Amniotic epithelial cell (primary cell): ENCODE results near the gene PRR14L.

Experiments
- DNase-seq: peaks from one replicate; pipeline ENCODE4 v3.0.0-alpha.2; 2010; ENCODE audit warnings: low read depth

The PRR14L gene

DNA sequence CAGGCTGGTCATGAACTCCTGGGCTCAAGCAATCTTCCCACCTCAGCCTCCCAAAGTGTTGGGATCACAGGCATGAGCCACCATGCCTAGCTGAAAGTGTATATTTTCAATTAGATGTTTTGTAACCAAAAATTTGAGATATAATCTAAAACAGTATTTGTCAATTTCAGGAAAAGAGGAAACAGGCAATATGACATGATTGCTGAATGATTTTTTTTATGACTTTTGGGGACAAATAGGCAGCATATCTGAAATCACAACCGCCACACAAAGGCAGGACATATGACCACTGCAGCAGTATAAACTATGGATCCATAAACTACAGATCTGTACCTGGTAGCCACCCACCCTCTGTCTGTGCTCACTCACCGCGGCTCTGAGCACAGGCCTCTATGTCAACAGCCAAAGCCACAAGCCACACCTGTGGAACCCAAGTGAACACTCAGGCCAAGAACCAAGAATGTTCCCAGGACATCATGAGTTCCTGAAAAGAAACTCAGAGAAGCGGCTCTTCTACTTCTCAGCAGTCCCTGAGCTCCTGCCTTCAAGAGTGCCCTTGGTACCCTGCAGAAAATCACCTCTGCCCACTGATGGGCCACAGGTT lies 110.4 kb downstream of the PRR14L start:
- DNase-seq: no peak

DNA sequence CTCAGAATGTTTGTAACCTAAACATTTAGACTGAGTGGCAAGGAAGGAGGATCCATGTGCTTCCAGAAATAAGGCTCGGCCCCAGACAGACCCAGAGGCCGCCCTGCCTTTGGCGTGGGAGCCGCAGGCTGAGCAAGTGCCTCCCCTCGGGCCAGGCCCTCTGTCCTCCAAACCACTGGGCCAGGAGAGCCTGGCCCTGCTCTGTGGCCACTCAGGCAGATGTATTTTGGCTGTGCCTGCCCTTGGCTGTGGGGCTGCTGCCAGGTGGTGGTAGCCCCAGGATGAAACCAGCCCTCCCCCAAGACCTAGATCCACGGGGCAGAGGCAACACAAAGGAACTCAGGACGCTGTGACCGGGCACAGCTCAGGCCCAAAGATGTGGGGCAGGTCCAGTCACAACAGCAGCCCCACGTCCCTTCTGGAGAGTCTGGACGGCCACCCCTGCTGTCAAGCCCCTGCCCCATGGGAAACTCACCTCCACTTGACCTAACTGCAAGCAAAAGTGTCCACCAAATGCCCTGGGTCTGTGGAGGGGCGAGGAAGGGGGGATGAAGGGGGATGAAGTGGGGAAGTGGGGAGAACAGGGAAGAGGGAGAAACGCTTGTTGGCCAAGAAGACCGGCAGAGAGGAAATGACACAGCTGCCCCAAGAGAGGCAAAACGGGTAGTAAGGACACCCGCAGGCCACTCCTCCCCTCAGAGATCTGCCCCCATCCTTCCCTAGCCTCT lies 111.9 kb downstream of the PRR14L start:
- no peak for DNase-seq

DNA sequence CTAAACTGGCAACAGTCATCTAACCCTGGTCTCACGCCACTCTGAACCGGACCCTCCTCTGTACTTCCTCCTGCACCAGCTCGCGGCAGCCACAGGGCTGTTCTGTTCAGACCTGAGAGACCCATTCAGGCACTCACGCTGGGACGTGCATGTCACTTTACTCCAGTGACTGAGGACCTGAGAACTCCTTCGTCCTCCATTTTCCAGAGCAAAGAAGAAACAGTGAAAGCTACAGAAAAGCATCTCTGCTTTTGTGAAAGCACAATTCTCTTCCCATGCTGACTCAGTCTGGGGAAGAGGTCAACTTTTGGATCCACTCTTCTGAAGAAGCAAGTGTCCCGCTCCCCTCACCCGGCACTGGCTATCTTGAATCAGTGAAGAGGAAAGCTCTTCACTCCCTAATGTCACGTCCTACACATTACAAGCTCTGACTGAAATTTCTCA lies 112.5 kb downstream of the PRR14L start:
- no peak for DNase-seq

DNA sequence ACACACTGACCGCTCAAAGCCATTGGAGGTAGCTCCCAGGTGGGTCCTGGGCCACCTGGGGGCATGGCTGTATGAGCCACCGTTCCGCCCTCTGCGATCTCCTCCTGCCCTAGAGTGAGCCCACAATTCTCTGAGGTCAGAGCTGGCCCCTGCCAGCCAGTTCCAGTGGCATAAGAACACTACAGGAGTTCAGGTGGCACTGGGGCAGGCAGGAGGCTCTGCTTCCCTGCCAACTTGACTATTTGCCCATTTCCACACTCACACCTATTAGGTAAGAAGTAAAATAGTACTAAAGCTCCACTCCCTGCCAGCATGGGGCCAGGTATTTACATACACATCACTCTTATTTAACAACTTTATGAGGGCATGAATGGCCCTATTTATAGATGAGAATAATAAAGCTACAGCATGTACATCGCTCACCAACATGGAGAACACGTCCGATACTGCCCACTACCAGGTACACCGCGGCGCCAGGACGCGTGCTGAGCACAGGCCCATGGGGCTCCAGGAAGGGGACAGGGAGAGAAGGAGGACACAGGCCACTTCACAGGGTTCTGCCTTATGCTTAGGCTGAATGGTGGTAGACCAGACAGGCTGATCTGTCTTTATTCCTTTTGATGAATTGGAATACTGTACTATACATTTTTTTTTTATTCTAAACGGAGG lies 114.2 kb downstream of the PRR14L start:
- no peak for DNase-seq

DNA sequence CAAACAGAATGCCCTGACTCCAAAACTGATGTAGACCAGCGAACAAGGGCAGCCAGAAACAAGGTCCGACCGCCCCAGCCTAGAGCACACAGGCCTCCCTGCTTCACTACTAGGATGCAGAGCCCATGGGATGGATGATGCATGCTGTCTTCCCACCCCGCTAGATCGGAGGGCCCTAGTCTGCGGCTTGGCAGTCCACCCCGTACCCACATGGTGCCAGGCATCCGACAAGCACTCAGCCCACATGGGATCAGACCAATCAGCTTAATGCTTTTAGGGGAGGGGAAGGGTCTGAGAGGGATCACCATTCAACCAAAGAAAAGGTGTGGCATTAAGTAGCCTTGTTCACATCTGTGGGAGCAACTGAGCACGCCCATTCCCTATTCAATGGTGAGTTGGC lies 118.5 kb downstream of the PRR14L start:
- no peak for DNase-seq
